HG02970 (cell line): ENCODE data around the gene PHACTR2.

ENCODE experiments used
- ATAC-seq: cut with Tn5 transposase; IDR thresholded peaks from one replicate; pipeline ENCODE4 v1.9.1; 2021; ENCODE audit warnings: mild to moderate bottlenecking, moderate library complexity, moderate number of reproducible peaks; ENCODE audit not compliant: unreplicated experiment, low FRiP score

PHACTR2 gene

GRCh38 chr6:143802833-143803565 lies 125.2 kb downstream of the PHACTR2 start:
- no peak for ATAC-seq

DNA sequence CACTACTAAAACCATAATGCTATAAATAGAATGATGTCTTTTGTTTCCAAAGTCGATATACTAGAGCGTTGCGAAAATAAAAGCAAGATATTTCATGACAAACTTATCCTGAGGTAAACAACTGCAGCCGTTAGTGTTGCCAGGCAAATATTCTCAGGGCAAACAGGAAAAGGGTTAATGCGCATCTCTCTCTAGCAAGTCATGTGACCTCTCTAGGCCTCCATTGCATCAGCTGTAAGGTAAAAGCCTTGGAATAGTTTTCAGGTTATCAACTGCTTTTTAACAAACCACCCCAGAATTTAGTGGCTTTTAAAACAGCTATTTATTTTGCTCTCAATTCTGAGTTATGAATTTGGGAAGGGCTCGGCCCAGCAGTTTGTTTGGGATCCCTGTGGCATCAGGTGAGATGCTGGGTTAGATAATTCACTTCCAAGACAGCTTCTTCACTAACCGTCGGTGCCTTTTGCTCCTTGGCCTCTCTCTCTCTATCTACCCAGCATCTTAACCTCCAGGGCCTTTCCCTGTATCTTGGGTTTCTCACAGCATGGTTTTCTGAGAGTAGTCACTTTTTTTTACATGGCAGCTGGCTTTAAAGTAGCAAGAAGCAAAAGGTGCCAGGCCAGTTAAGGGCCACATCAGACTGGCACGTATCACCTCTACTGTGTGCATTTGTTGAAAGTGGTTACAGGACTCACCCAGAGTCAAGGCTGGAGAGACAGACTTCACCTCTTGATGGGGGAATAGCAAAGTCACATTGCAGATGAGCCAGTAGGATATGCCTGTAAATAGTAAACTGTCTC lies 126.2 kb downstream of the PHACTR2 start:
- no peak for ATAC-seq

GRCh38 chr6:143804835-143805239 lies 127.1 kb downstream of the PHACTR2 start:
- ATAC-seq: no peak

DNA sequence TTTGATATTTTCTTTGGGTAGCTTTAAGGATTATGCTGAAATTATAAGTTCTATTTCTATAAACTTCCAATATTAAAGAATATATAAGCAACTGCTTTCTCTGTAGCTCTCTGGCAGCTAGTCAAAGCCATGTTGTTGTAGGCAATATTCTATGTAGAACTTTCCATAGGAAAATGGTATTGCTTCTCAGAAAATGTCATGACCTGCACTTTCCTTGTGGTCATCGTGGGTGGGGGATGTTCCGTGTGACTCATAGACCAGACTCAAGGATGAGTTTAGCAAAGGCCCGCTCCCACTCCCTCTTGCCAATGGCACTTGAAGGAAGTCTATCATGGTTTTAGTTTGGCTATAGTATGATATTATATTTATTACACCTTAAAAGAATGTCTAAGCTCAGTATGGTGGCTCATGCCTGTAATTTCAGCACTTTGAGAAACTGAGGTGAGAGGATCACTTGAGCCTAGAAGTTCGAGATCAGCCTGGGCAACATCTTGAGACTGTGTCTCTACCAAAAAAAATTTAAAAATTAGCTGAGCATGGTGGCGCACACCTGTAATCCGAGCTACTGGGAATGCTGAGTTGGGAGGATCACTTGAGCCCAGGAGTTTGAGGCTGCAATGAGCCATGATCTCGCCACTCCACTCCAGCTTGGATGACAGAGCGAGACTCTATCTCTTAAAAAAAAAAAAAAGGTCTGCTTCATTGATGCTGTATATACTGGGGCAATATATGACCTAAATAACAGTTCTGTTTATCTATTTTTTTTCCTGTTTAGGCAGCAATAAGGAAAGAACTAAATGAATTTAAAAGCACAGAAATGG lies 128.7 kb downstream of the PHACTR2 start:
- ATAC-seq: no peak

DNA sequence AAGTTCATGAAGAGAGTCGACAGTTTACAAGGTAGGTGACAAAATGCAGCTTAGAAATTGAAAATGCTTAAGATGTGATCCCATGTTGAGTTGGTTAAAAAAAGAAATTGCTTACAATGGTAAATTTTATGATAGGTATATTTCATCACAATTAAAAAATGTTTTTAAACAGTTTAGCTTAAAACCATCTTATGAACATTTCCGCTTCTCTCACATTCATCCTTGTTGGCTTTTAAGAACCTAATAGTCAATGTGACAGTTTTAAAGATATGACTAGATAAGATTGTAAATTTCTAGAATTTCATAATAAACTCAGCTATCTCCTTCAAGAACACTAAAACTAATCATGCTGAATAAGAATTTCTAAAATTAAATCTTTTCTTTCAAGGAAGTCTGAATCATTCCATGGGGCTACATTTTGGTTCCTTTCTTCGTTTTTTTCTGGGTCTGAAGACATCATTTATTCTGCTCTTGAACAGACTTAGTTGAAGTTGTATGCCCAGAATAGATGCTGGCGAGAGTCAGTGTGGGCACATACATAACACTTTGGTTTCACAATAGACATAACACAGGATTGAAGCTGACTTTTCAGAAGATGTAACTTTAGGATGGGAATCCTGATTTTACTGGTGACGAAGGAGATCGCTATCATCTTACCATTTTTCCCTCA lies 129.5 kb downstream of the PHACTR2 start:
- no peak for ATAC-seq

GRCh38 chr6:143810745-143811144 lies 133.0 kb downstream of the PHACTR2 start:
- no peak for ATAC-seq

DNA sequence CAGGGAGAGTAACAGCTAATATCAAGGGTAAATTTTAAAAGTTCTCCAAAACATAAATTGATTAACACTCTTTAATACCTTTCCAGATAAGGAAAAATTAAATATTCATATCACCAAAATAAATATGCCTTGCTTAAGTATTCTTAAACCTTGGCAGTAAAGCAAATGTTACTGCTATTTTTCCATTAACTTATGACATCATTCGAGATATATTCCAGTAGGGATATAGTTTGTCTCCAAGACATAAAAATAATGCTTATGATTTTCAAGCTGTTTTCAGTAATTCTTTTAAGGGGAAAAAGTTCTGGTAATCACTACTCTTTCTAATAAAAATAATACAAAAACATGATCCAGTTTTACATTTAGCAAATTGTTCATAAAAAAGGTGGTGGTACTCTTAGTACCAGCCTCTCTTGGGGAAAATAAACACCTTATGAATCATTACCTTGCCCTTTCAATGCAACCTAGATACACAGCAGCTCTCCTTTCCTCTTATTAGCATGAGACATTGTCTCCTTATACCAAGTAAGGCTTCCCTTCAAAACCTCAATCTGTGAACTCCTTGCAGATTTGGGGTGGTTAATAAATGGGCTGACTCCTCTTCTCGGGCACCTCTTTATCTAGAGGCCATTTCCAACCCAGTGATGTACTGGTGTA lies 133.9 kb downstream of the PHACTR2 start:
- ATAC-seq: no peak

GRCh38 chr6:143817621-143818020 lies 139.9 kb downstream of the PHACTR2 start:
- ATAC-seq: no peak

GRCh38 chr6:143821359-143821758 lies 143.6 kb downstream of the PHACTR2 start:
- no peak for ATAC-seq

DNA sequence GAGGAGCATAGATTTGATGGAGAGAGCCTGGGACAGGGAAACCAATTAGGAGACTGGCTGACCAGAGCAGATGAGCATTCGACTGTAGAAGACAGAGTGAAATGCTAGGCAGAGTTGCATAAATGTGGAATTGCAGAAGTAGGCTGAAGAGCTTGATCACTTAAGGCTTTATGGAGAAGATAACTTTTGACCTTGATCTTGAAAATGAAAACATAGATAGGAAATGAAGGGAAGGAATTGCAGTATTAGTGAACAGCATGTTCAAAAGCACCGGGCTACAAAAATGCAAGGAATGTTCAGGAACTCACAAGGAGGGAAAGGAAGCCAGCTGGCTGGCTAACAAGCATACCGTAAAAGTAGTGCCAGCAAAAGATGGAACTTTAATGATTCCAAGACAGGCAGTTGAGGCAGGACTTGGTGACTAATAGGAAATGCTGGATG lies 144.8 kb downstream of the PHACTR2 start:
- no peak for ATAC-seq

DNA sequence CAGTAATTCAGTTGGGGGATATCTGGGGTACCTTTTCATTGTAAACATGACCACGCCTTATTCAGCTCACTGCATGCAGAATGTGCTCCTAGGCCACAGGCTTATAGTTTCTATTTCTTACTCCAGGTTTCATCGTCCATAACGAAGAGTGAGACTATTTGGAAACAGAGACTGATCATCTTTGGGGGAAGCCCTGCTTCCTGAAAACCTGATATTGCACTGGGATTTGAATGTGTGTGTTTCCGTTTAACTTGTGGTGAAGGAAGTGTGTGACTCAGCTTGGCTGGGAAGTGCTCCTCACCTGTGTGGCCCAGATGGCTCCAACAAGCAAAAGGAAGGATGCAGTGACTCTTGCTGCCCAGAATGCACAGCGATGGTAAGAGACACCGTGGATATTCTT lies 145.8 kb downstream of the PHACTR2 start:
- ATAC-seq: no peak

GRCh38 chr6:143828572-143828971 lies 150.8 kb downstream of the PHACTR2 start:
- no peak for ATAC-seq

DNA sequence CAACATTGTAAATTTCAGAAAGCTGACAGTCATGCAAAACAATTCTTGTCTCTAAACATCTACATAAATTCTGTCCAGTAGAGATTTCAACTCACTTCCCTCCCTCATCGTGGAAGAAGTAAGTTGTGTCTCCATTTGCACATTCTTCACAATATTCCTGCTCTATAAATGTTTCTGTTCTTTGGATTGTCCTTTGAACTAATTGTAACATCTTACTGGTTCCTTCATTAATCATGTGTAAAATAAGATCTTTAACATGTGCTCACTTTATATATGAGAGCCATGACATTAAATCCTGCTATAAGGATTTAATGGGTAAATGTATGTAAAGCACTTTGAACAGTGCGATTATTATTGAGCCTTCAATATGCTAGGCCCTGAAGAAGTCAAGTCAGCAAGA lies 158.4 kb downstream of the PHACTR2 start:
- ATAC-seq: no peak

DNA sequence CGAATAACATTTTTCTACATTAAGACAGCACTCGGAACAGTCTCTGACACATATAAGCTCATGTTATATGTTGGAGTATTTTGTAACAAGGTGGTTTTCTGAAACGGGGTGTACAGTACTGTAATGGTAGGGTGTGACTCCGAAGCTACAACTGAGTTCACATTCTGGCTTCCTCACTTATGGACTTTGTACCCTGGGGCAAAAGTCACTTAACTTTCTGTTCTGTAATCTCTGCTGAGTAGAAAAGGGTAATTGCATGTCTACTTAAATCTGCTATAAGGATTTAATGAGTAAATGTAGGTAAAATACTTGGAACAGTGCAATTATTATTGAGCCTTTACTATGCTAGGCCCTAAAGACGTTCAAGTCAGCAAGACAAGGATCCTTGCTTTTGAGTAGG lies 160.6 kb downstream of the PHACTR2 start:
- no peak for ATAC-seq

DNA sequence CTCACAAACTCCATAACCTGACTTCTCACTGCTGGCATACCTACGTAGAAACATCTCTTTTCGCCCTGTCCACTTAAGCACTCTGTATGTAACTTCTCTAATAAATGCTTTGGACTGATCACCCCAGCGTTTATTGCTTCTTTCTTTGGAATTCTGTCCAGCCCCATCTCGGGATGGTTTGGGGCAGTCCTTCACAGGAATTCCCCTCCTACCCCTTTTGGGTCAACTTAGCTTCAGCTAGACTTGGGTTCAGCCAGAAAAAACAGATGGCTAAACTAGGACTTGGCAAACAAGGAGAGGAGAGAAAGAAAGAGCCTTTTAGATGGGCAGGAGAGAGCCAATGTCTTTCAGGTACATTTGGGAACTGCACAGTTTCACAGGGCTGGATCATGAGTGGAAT lies 161.4 kb downstream of the PHACTR2 start:
- no peak for ATAC-seq

- ATAC-seq: no peak
Measured at GRCh38 chr6:143840595-143841265, 163.0 kb downstream of the PHACTR2 start.

GRCh38 chr6:143842461-143842901 lies 164.7 kb downstream of the PHACTR2 start:
- ATAC-seq: no peak

- peak; percentile 100 for ATAC-seq
Measured at GRCh38 chr6:143842902-143843676, 165.3 kb downstream of the PHACTR2 start, which contains the start of gene LTV1. Gene LTV1 (plus strand): TSS chr6:143843338. CDS start chr6:143843478, 140 bp downstream.

- no peak for ATAC-seq
Measured at GRCh38 chr6:143843677-143843999, 165.9 kb downstream of the PHACTR2 start.
